Panc1 (cell line): ENCODE results near the gene RPL37A. TPM values are rescaled to one million over a fixed set of nuclear protein-coding genes. Genes with fewer than 3 reads are reported as not detected.

ENCODE experiments used
- ATAC-seq: fragments of 200-7000 bp; cut with Tn5 transposase; 2 replicates; pipeline ENCODE4 v1.9.1; 2020; ENCODE audit warnings: mild to moderate bottlenecking, moderate library complexity
- BruUV-seq: library from RNA; stranded (reverse); fragments of 400-500 nt; replicated peaks from 2 replicates; lab custom pipeline; 2021; lab: Mats Ljungman, UMichigan
- CTCF ChIA-PET: fragments of 300-600 bp; sonication (Branson Sonifier 250); formaldehyde crosslinking; loops from one replicate; lab custom pipeline; 2022; ENCODE audit warnings: antibody characterized with exemption; lab: Charles Lee
- POLR2A ChIA-PET: fragments of 300-600 bp; sonication (Branson Sonifier 250); formaldehyde crosslinking; loops from one replicate; lab custom pipeline; 2022; ENCODE audit warnings: antibody characterized with exemption; lab: Charles Lee
- DNase-seq: peaks from one replicate; pipeline ENCODE4 v3.0.0-alpha.2; 2010; ENCODE audit warnings: low read depth, low spot score
- H3K27ac ChIP-seq: 2 replicates; pipeline ENCODE4 v1.5.1; 2011; ENCODE audit warnings: mild to moderate bottlenecking, low read length, inconsistent platforms
- H3K27me3 ChIP-seq: fragments of 200-500 bp; sonication (Bioruptor generic); 2 replicates; pipeline ENCODE4 v1.6.0; 2014; ENCODE audit warnings: low read length, inconsistent platforms; ENCODE audit not compliant: control insufficient read depth, insufficient read depth
- H3K36me3 ChIP-seq: fragments of 200-500 bp; sonication (Bioruptor generic); 2 replicates; pipeline ENCODE4 v1.5.1; 2014; ENCODE audit warnings: inconsistent platforms, mild to moderate bottlenecking, low read length, moderate library complexity; ENCODE audit not compliant: control insufficient read depth, insufficient read depth
- H3K4me1 ChIP-seq: 2 replicates; pipeline ENCODE4 v1.5.1; 2011; ENCODE audit warnings: inconsistent platforms, mild to moderate bottlenecking, low read length, moderate library complexity; ENCODE audit not compliant: control insufficient read depth, insufficient read depth
- H3K4me3 ChIP-seq, 2 experiments: 2 replicates each; pipeline ENCODE4 v1.5.1; 2011 to 2012; ENCODE audit warnings: low read depth in 2 of 2, low read length in 2 of 2, mild to moderate bottlenecking in 2 of 2, inconsistent platforms in 1 of 2, moderate library complexity in 1 of 2
- H3K9me3 ChIP-seq: fragments of 200-500 bp; sonication (Bioruptor generic); 2 replicates; pipeline ENCODE4 v1.5.1; 2014; ENCODE audit warnings: low read depth, mild to moderate bottlenecking, inconsistent platforms, low read length, moderate library complexity; ENCODE audit not compliant: control insufficient read depth, insufficient read depth
- POLR2AphosphoS5 ChIP-seq: IDR thresholded peaks from 2 replicates; pipeline ENCODE4 v1.6.1; 2012; ENCODE audit warnings: mild to moderate bottlenecking, low read depth, low read length, moderate library complexity
- SIN3A ChIP-seq: IDR thresholded peaks from 2 replicates; pipeline ENCODE4 v1.6.1; 2012; ENCODE audit warnings: low read depth, mild to moderate bottlenecking, low read length, moderate library complexity, borderline replicate concordance; ENCODE audit not compliant: insufficient read depth
- TCF7L2 ChIP-seq: IDR thresholded peaks from 2 replicates; pipeline ENCODE4 v1.6.1; 2011; ENCODE audit warnings: mild to moderate bottlenecking, low read depth, low read length, inconsistent platforms
- in situ Hi-C: cut with HindIII; loops from 2 replicates; pipeline ENCODE4 v1.10.0; 2016; ENCODE audit warnings: low sequenced_read_pairs, low pct_unique_long_range_greater_than_20kb
- intact Hi-C: fragments of 100-400 bp; cut with micrococcal nuclease; formaldehyde crosslinking; loops from one replicate; pipeline ENCODE4 v1.10.0; 2022; ENCODE audit not compliant: unreplicated experiment
- total RNA-seq: library from RNA; stranded (reverse); gene quantifications from one replicate; pipeline ENCODE4 v1.2.1, GENCODE V29; 2021; ENCODE audit not compliant: unreplicated experiment
- TF ChIP-seq, protein P1 (sequence below), 2 experiments: IDR thresholded peaks; 2 replicates each; pipeline ENCODE4 v1.6.1; 2011 to 2012; ENCODE audit warnings: low read depth in 2 of 2, control low read depth in 1 of 2, low read length in 1 of 2, mild to moderate bottlenecking in 1 of 2, moderate library complexity in 1 of 2; ENCODE audit not compliant: insufficient read depth in 1 of 2
- TF ChIP-seq, protein P2 (sequence below): fragments of 450-650 bp; IDR thresholded peaks from 2 replicates; pipeline ENCODE4 v1.5.1; 2017; ENCODE audit warnings: mild to moderate bottlenecking

Gene RPL37A
- total RNA-seq, 1 experiment from 2014 or later: 1,826 TPM

DNA sequence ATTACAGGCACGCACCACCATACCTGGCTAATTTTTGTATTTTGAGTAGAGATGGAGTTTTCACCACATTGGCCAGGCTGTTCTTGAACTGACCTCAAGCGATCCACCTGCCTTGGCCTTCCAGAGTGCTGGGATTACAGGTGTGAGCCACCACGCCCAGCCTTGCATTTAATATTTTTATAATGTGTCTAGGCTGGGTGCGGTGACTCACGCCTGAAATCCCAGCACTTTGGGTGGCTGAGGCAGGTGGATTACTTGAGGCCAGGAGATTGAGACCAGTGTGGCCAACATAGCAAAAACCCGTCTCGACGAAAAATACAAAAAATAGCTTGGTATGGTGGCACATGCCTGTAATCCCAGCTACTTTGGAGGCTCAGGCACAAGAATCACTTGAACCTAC is 3.2 kb downstream of the RPL37A start:
- H3K27ac ChIP-seq: no peak overlapping the region
- ChIA-PET CTCF (no interaction called here), POLR2A (no interaction called here)
- in situ Hi-C loops: no loop called here
- no peak for ATAC-seq
- peaks cover 38% of the 10 kb centered on the region for H3K36me3 ChIP-seq
- no peak for DNase-seq
- no peaks in the 10 kb centered on the region for H3K9me3 ChIP-seq
- H3K27me3 ChIP-seq: no peaks in the 10 kb centered on the region
- H3K4me3 ChIP-seq: no peak overlapping the region
- intact Hi-C loops: no loop called here
- TF ChIP-seq, protein P1, sequence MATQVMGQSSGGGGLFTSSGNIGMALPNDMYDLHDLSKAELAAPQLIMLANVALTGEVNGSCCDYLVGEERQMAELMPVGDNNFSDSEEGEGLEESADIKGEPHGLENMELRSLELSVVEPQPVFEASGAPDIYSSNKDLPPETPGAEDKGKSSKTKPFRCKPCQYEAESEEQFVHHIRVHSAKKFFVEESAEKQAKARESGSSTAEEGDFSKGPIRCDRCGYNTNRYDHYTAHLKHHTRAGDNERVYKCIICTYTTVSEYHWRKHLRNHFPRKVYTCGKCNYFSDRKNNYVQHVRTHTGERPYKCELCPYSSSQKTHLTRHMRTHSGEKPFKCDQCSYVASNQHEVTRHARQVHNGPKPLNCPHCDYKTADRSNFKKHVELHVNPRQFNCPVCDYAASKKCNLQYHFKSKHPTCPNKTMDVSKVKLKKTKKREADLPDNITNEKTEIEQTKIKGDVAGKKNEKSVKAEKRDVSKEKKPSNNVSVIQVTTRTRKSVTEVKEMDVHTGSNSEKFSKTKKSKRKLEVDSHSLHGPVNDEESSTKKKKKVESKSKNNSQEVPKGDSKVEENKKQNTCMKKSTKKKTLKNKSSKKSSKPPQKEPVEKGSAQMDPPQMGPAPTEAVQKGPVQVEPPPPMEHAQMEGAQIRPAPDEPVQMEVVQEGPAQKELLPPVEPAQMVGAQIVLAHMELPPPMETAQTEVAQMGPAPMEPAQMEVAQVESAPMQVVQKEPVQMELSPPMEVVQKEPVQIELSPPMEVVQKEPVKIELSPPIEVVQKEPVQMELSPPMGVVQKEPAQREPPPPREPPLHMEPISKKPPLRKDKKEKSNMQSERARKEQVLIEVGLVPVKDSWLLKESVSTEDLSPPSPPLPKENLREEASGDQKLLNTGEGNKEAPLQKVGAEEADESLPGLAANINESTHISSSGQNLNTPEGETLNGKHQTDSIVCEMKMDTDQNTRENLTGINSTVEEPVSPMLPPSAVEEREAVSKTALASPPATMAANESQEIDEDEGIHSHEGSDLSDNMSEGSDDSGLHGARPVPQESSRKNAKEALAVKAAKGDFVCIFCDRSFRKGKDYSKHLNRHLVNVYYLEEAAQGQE (IDR thresholded peaks at IDR 0.05; ENCODE audit: insufficient read depth in 1 of 2, low read depth in 2 of 2, low read length in 1 of 2): no peak
- TF ChIP-seq, protein P2, sequence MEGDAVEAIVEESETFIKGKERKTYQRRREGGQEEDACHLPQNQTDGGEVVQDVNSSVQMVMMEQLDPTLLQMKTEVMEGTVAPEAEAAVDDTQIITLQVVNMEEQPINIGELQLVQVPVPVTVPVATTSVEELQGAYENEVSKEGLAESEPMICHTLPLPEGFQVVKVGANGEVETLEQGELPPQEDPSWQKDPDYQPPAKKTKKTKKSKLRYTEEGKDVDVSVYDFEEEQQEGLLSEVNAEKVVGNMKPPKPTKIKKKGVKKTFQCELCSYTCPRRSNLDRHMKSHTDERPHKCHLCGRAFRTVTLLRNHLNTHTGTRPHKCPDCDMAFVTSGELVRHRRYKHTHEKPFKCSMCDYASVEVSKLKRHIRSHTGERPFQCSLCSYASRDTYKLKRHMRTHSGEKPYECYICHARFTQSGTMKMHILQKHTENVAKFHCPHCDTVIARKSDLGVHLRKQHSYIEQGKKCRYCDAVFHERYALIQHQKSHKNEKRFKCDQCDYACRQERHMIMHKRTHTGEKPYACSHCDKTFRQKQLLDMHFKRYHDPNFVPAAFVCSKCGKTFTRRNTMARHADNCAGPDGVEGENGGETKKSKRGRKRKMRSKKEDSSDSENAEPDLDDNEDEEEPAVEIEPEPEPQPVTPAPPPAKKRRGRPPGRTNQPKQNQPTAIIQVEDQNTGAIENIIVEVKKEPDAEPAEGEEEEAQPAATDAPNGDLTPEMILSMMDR: no peak
- TF ChIP-seq TCF7L2 (no peak), SIN3A (no peak), POLR2AphosphoS5 (no peak)
- BruUV-seq: no TSS peak
- peaks cover 20% of the 10 kb centered on the region for H3K4me1 ChIP-seq

DNA sequence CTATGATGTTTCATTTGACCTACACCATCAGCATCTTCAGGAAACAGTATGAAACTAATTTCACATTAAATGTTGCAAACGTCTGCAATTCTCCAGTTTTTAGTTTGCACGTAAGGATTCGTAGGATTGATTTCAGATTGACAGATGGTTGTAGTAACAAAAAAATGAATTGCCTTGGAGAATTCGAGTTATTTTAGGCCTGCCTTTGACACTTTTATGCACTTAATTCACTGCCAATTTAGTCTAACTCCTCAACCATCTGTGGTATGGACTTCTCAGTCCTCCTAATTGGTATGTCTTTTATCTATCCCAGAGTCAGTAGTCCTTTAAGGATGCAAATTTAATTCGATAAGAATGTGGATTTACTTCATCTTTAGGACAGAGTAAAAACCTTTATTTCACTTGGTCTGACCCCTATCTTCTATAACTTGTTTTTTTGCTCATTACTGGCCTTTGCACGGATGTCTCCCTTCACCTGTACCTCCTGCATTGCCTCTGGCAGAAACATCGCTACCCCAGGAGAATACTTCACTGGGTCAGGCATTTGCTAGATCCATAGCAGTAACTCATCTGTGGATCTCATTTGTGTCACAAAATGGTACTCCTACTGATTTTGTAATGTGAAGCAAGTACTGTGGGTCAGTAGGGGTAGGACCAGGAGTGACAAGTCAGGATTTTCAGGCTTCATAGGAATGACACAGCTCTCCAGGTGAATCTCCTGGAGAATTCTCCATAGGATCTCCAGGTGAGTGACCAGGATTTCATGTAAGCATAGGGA is 3.9 kb downstream of the RPL37A start:
- intact Hi-C loops: no loop called here
- H3K36me3 ChIP-seq: peaks cover 38% of the 10 kb centered on the region
- no peaks in the 10 kb centered on the region for H3K9me3 ChIP-seq
- H3K27me3 ChIP-seq: no peaks in the 10 kb centered on the region
- TF ChIP-seq SIN3A (no peak), TCF7L2 (no peak), POLR2AphosphoS5 (no peak)
- TF ChIP-seq, protein P2: no peak
- TF ChIP-seq, protein P1 (IDR thresholded peaks at IDR 0.05; ENCODE audit: insufficient read depth in 1 of 2, low read depth in 2 of 2, low read length in 1 of 2): no peak
- ATAC-seq: no peak
- H3K4me1 ChIP-seq: peaks cover 20% of the 10 kb centered on the region
- no TSS peak for BruUV-seq
- no peak overlapping the region for H3K27ac ChIP-seq
- in situ Hi-C loops: no loop called here
- ChIA-PET CTCF (no interaction called here), POLR2A (no interaction called here)
- no peak for DNase-seq
- H3K4me3 ChIP-seq: no peak overlapping the region
